MV-4-11 (cell line): ENCODE measurements around the gene EYS.
"Not testable (repeated sequence)": the region's sequence is repeated elsewhere in the genome, so short reads cannot be mapped to it uniquely, and the experiment has no call there.

ENCODE experiments used
- DNase-seq: peaks from one replicate; lab custom pipeline; 2025; lab: John Stamatoyannopoulos, UW

EYS gene

GRCh38 chr6:65452333-65452732 is 254.7 kb downstream of the EYS start:
- DNase-seq = no peak

- DNase-seq = no peak
Observed at GRCh38 chr6:65450451-65450850, 256.6 kb downstream of the EYS start.

- DNase-seq = no peak
Observed at GRCh38 chr6:65449926-65450325, 257.1 kb downstream of the EYS start.

- DNase-seq = no peak
Observed at GRCh38 chr6:65448866-65449265, 258.2 kb downstream of the EYS start.

- no peak for DNase-seq
Observed at GRCh38 chr6:65436281-65436680, 270.7 kb downstream of the EYS start.

DNA sequence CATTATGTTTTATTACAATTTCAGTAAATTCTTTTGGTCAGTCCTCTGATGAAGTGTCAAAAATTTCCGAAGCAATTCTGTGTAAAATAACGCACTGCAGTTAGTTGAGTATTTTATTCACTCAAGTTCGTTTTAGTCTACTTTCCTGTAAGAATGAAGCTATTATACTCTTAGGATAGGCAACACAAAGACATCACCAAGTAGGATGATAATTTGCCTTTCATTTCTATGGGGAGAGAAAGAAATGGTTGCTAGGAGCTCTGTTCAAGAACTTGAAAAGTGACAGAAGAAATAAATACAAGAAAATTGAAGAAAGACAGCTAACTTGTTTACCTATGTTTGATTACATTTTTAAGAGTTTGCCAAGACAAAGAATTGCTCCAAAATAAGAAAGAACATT is 290.4 kb downstream of the EYS start:
- DNase-seq = no peak

GRCh38 chr6:65410309-65410708 is 296.7 kb downstream of the EYS start:
- DNase-seq = no peak

DNA sequence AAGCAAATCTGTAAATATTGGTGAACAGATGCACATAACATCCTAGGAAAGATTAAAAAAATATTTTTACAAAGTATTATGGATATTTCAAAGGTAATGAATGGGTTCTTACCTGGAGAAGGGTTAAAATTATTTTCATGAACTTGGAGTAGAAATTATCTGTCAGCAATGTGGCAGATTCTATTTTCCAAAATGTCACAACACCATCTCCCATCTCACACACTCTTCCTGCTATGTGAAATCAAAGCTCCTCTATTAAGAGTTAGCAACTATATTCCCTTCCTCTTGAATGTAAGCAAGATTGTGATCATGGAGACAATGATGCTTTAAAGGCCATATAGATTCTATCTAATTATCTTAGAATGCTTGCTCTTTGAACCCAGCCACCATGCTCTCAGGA is 304.5 kb downstream of the EYS start:
- no peak for DNase-seq

DNA sequence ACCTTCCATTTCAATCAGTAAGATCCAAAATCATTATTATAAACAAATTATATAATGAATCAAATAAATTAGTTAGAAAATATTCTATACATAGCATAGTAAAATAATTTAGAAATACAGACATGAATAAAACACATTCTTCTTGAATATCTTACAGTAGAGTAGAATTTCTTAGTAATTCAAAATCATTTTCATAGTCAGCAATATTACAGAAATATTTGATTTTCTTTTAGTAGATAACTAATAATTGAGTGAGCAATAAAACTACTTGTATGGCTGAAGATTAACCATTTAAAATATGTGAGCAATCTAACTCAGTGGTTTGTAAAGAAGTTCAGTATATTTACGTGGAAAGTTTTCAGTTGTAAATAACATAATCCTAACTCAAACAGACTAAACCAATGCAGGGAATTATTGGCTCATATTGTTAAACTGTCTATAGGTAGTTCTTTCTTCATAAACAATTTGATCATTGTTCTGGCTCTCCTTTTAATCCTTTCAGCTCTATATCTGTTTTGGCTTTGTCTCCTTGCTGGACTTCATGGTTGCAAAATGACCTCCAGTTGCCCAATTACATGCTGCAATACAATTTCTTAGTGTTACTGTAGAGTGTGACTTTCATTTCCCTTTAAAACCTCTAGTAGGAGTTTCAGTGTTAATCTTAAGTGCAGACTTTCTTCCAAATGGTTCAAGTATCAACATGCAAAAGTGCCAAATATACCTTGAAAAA is 307.5 kb downstream of the EYS start:
- peak; percentile 85 for DNase-seq

DNA sequence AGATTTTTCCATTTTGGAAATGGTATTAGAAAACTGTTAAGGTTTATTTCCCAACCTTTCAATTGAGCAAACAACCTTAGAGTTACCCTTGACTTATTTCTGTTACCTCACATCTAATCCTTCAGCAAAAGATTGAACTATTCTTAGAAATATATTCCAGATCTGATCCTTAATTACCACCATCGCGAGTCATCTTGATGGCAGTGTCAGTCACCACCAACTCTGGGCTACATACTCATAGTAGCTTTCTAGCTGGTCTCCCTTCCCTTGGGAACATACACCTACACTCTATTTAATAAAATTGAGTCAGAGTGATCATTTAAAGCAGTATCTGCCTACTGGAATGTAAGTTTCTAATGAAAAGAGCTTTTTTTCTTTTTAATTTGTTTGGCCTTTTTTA is 308.2 kb downstream of the EYS start:
- DNase-seq = no peak

DNA sequence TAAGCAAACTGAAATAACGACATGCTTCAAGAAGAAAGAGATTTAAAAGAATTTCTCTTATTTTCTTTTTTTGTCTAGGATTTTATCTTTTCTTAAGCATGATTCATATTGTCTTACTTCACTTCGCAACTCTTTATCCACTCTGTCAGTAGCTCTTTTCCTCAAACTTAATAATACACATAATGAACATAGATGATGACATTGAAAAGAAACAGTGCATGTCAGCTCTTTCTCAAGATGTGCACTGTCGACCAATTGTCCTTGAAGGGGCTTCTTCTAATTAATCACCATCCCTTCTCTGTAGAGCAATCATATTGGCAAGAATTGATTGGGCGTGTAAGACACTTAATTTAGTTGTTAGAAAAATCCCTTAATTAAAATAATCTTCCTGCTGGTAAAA is 356.5 kb downstream of the EYS start:
- DNase-seq = no peak

GRCh38 chr6:65302655-65303054 is 404.4 kb downstream of the EYS start:
- not testable (repeated sequence) for DNase-seq

DNA sequence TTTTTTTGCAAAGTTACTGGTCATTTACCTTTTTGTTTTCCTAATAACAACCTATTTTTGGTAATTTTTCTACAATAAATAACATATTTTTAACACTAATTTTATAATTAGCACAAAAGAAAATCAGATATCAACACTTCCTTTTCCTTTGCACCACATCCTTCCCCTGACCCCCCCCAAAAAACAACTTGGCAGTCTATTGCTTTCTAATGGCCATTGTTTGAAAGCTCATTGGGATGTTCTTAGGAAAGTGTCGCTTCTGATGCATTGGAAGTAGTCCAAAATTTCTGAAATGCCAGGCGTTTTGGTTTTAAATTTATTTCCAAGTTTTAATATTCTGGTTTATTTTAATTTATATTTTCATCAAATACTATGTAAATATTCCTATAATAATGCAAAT is 407.8 kb downstream of the EYS start:
- no peak for DNase-seq

DNA sequence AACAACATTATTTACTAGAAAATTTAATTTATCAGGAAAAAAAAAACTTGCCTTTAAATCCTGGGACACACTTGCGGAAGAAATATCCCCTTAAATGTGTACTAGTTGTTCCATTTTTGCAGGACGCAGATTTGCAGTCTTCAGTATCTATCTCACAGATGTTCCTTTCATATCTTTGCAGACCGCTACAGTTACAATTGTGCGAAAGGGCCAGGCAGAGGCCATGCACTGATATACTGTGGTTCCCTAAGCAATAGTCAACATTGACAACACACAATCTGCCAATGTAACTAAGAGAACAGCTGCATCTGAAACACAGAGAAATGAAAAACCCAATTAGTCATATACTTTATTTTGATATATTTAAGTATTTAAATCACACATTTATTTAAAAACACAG is 411.2 kb downstream of the EYS start:
- no peak for DNase-seq

DNA sequence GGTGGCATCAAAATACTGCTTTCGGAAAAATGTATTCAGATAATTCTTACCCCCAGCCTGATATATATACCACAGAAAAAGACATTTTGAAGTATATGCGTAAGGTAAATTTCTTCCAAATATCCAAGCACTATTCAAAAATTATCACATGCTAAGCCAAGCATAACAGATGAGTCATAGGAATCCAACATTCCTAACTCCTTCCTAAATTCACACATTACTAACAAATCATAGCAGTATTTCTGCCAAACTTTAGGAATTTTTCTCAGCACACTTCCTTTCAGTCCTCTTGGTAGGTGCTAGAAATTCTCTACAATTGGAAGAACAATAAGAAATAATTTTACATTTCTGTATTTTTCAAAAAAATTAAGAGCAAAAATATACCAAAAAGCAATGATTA is 417.5 kb downstream of the EYS start:
- no peak for DNase-seq

GRCh38 chr6:65285275-65285674 is 421.8 kb downstream of the EYS start:
- DNase-seq = no peak

DNA sequence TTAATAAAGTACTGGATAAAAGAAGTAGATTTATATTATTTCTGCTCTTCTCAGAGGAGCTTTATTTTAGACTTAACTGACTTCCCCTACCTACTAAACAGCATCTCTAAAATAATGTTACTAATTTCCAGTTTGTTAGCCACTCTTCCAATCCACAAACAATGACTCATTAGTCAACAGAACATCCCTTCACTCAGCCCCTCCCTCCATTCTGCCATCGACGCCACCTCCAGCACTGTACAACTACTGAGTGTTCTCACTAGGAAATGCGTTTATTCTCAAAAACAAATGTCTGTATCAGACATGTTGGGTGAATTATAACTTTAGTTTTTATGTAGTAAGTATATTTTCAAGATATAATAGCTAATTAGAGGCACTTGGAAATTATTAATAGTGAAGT is 427.0 kb downstream of the EYS start:
- DNase-seq = no peak

DNA sequence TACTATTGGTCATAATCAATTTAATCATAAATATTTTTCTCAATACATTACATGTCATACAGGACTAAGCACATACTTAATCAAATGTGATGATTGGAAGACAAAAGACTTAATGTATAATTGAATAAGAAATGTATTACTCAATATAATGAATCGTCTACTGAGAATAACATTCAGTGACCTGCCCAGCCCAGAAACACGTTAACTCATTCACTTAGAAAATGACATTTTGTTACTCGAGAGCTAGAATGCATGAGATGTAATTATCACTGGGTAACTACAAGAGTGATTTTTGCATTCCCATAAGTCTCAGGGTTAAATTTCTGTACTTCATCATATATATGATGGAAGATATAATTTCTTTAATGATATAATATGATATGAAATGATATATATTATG is 444.8 kb downstream of the EYS start:
- no peak for DNase-seq

DNA sequence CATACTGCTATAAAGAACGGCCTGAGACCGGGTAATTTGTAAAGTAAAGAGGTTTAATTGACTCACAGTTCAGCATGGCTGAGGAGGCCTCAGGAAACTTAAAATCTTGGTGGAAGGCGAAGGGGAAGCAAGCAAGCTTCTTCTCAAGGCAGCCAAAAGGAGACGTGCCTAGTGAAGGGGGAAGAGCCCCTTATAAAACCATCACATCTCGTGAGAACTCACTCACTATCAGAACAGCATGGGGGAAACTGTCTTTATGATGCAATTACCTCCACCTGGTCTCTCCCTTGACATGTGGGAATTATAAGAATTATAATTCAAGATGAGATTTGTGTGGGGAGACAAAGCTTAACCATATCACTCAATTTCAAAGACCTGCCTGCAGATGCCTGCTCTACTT is 447.0 kb downstream of the EYS start:
- DNase-seq = no peak

- DNase-seq = peak; percentile 16
Observed at GRCh38 chr6:65259059-65259458, 448.0 kb downstream of the EYS start.

DNA sequence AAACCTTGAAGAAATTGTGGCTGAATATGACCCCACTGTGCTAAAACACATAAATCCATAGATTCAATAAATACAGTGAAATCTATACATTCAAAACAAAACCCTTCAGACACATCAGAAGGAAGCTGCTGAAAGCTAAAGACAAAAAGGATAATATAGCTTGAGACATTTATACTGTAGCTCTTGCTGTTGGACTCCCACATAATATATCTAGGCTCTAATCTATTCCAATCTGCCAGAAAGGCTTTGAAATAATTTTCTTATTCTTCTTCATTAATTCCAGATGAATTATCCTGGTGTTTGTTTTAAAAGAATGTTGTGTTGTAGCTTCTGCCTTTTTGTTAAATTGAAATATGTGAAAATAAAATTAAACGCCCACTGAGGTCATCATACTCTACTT is 454.0 kb downstream of the EYS start:
- no peak for DNase-seq

DNA sequence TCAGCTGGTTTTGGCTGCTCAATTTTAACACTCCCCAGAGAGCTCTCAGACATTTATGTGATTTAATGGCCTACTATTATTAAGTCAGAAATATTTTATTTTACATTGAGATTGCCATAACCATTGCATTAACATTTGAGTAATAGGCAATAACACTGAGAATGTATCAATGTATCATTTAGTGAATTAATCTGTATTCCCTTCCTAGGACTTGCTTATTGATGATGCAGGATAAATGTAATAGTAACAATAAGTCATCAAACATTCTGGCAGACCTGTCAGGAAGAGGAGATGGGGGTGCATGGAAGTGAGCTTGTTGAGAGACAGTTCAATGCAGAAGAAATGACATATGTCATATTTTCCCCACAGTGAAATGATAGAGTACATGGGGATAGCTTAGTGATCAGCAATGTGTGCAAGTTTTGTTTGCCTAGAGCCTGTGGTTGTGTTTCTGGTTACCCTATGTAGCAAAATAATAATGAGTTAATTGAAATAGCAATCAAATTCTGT is 458.9 kb downstream of the EYS start:
- DNase-seq = no peak

DNA sequence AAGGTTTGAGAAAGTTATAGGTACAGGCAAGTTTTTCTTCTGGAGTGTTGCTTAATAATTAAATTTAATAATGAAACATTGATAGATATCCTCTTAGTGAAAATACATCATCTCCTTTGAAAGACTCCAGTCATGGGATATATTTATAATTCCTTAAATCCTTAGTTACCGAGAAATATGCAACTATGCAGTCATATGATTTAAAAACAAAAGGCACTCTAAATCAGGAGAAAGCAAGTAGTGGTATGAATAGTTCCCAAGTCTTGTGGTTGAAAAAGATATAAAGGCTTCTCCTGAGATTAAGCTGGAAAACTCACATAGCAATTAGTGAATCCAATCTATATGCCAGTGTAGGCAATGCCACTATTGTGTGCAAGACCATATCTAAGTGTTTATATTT is 475.4 kb downstream of the EYS start:
- DNase-seq = no peak

DNA sequence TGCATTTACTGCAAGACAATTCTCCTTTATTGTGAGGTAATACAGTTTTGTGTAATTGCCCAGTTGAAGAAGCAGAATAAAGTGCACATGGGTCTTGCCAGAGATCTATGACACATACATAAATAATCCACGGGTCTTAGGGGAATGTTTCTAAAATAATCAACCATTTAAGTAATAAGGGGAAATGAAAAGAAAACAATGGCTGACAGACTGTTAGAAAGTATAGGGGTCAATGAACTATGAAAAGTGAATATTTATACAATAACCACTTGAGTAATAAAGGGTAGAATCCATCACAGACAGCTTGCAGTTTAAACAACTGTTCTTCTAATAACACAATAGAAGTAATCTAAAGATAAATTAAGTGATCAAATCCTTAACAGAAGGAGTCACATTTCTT is 477.2 kb downstream of the EYS start:
- peak; percentile 16 for DNase-seq
